Peyer's patch (tissue), 4 donors: ENCODE data around the gene RNF213. TPM values are rescaled to one million over a fixed set of nuclear protein-coding genes. Genes with fewer than 3 reads are reported as not detected.

ENCODE experiments used
- DNase-seq, 3 donors: peaks; one replicate each; pipeline ENCODE4 v3.0.0-alpha.2; 2017 to 2019
- H3K27ac ChIP-seq, 4 donors: fragments of 200-600 bp; sonication (generic); one replicate each; pipeline ENCODE4 v1.5.1; 2016 to 2019
- H3K27me3 ChIP-seq, 2 donors: fragments of 200-600 bp; sonication (generic); one replicate each; pipeline ENCODE4 v1.5.1; 2019
- H3K36me3 ChIP-seq, 3 donors: fragments of 200-600 bp; sonication (generic); one replicate each; pipeline ENCODE4 v1.5.1; 2016 to 2019
- H3K4me1 ChIP-seq, 4 donors: fragments of 200-600 bp; sonication (generic); one replicate each; pipeline ENCODE4 v1.5.1; 2016 to 2019
- H3K4me3 ChIP-seq, 4 donors: fragments of 200-600 bp; sonication (generic); 1 replicate in 3 of 4; 2 replicates in 1 of 4; pipeline ENCODE4 v1.5.1; 2016 to 2019; ENCODE audit warnings: mild to moderate bottlenecking in 1 of 4
- H3K9me3 ChIP-seq, 4 donors: fragments of 200-600 bp; sonication (generic); one replicate each; pipeline ENCODE4 v1.5.1; 2016 to 2019; ENCODE audit warnings: mild to moderate bottlenecking in 1 of 4
- CTCF ChIP-seq, 6 experiments: fragments of 450-650 bp in 4 of 6; fragments of 200-600 bp in 2 of 6; sonication (generic) in 1 of 6; IDR thresholded peaks; one replicate each; pipeline ENCODE4 v1.5.1; 2017 to 2019; ENCODE audit warnings: antibody characterized with exemption in 6 of 6, mild to moderate bottlenecking in 3 of 6, moderate library complexity in 1 of 6
- POLR2A ChIP-seq, 2 donors: fragments of 450-650 bp; IDR thresholded peaks; one replicate each; pipeline ENCODE4 v1.5.1; 2017; ENCODE audit warnings: antibody characterized with exemption in 2 of 2, mild to moderate bottlenecking in 2 of 2, moderate library complexity in 2 of 2
- small RNA-seq, 2 donors: library from RNA; depleted of rRNA; stranded (forward); fragments of <200 nt; gene quantifications; one replicate each; pipeline ENCODE3, GENCODE V24; 2016
- total RNA-seq, 4 donors: library from RNA; depleted of rRNA; stranded (reverse); fragments of >200 nt; gene quantifications; one replicate each; pipeline ENCODE4 v1.1.0, GENCODE V29; 2016

The RNF213 gene
- total RNA-seq, 4 donors from 2014 or later, result 187 to 404 (median 293) TPM

GRCh38 chr17:80444644-80444979, 184.0 kb downstream of the RNF213 start:
- DNase-seq, result no peak
- Histone ChIP-seq H3K27me3 (no peaks in the 10 kb centered on the region), H3K27ac (no peak overlapping the region), H3K36me3 (no peaks in the 10 kb centered on the region), H3K4me1 (no peaks in the 10 kb centered on the region), H3K9me3 (no peaks in the 10 kb centered on the region), H3K4me3 (no peak overlapping the region)
- TF ChIP-seq CTCF (IDR thresholded peaks at IDR 0.05) (no peak), POLR2A (IDR thresholded peaks at IDR 0.05) (no peak)

GRCh38 chr17:80445007-80445725, 184.5 kb downstream of the RNF213 start:
- Histone ChIP-seq H3K36me3 (no peaks in the 10 kb centered on the region), H3K9me3 (no peaks in the 10 kb centered on the region), H3K27me3 (no peaks in the 10 kb centered on the region), H3K4me3 (no peak overlapping the region), H3K4me1 (peaks cover 0 to 2% (median 0%) of the 10 kb centered on the region in 4 donors), H3K27ac (no peak overlapping the region)
- no peak for TF ChIP-seq POLR2A (IDR thresholded peaks at IDR 0.05)
- TF ChIP-seq CTCF (IDR thresholded peaks at IDR 0.05), result no peak
- no peak for DNase-seq

- Histone ChIP-seq H3K36me3 (no peaks in the 10 kb centered on the region), H3K4me1 (peaks cover 0 to 7% (median 0%) of the 10 kb centered on the region in 4 donors), H3K27ac (no peak overlapping the region), H3K4me3 (no peak overlapping the region), H3K9me3 (no peaks in the 10 kb centered on the region), H3K27me3 (no peaks in the 10 kb centered on the region)
- DNase-seq, result no peak
- no peak for TF ChIP-seq POLR2A (IDR thresholded peaks at IDR 0.05)
- TF ChIP-seq CTCF (IDR thresholded peaks at IDR 0.05), result no peak
These were observed 185.1 kb downstream of the RNF213 start for GRCh38 chr17:80445726-80446110.

- Histone ChIP-seq H3K4me1 (peaks cover 0 to 7% (median 0%) of the 10 kb centered on the region in 4 donors), H3K27me3 (no peaks in the 10 kb centered on the region), H3K36me3 (no peaks in the 10 kb centered on the region), H3K4me3 (no peak overlapping the region), H3K9me3 (no peaks in the 10 kb centered on the region), H3K27ac (no peak overlapping the region)
- DNase-seq, result no peak
- no peak for TF ChIP-seq POLR2A (IDR thresholded peaks at IDR 0.05)
- no peak for TF ChIP-seq CTCF (IDR thresholded peaks at IDR 0.05)
These were observed 186.2 kb downstream of the RNF213 start for GRCh38 chr17:80446645-80447405.

- Histone ChIP-seq H3K4me1 (peaks cover 0 to 7% (median 0%) of the 10 kb centered on the region in 4 donors), H3K27ac (no peak overlapping the region), H3K9me3 (no peaks in the 10 kb centered on the region), H3K36me3 (no peaks in the 10 kb centered on the region), H3K27me3 (no peaks in the 10 kb centered on the region), H3K4me3 (no peak overlapping the region)
- TF ChIP-seq POLR2A (IDR thresholded peaks at IDR 0.05) (no peak), CTCF (IDR thresholded peaks at IDR 0.05) (no peak)
- DNase-seq, result no peak
These were observed 187.1 kb downstream of the RNF213 start for GRCh38 chr17:80447790-80448189.

Small RNA genes within 50 kb of the gene (small RNA-seq; reads per million reads assigned to genes)
- 0 reads per million in 2 donors for gene MIR4730

Other genes starting within 250 kb of the RNF213 start
- 10 to 100 TPM; 11.9 to 29.7 (median 22.2) TPM for gene TBC1D16, start 225.0 kb upstream of the RNF213 start, total RNA-seq
- gene CCDC40, start 224.2 kb upstream of the RNF213 start, total RNA-seq, result 10 to 100 TPM in 2 of 4 donors, 1 to 10 TPM in 2; 2.8 to 54.5 (median 7.8) TPM
- gene GAA, start 159.3 kb upstream of the RNF213 start, total RNA-seq, result 10 to 100 TPM; 33.8 to 88.1 (median 42.3) TPM
- 10 to 100 TPM; 29.0 to 66.8 (median 46.1) TPM for gene EIF4A3, start 113.7 kb upstream of the RNF213 start, total RNA-seq
- 1 to 10 TPM in 3 of 4 donors, under 1 TPM in 1; 0.94 to 5.4 (median 2.6) TPM for gene CARD14, start 90.8 kb upstream of the RNF213 start, total RNA-seq
- 100 to 1,000 TPM in 1 of 4 donors, 10 to 100 TPM in 3; 37.8 to 114 (median 60.6) TPM for gene SGSH, start 40.5 kb upstream of the RNF213 start, total RNA-seq
- 10 to 100 TPM; 28.1 to 42.9 (median 33.1) TPM for gene SLC26A11, start 40.4 kb upstream of the RNF213 start, total RNA-seq
- 10 to 100 TPM; 13.2 to 72.6 (median 36.8) TPM for gene ENDOV, start 154.3 kb downstream of the RNF213 start, total RNA-seq
- 1 to 10 TPM in 1 of 4 donors, under 1 TPM in 1, not detected in 2; 0.80 to 1.8 TPM for gene NPTX1, start 215.8 kb downstream of the RNF213 start, total RNA-seq